Mesenchymal stem cell (in vitro differentiated cells and primary cell): ENCODE measurements around the gene ADARB2.

Experiments used
- DNase-seq: peaks from one replicate; pipeline ENCODE4 v3.0.0-alpha.2; 2013
- H2AFZ ChIP-seq: one replicate; pipeline ENCODE4 v1.6.1; 2013; ENCODE audit warnings: low read depth, mild to moderate bottlenecking, control low read depth, inconsistent platforms, low read length, moderate library complexity
- H2AK5ac ChIP-seq: 2 replicates; pipeline ENCODE4 v1.6.1; 2013; ENCODE audit warnings: low read length, moderate library complexity, mild to moderate bottlenecking, inconsistent platforms; ENCODE audit not compliant: severe bottlenecking
- H2BK120ac ChIP-seq: one replicate; pipeline ENCODE4 v1.6.1; 2013; ENCODE audit warnings: low read depth, mild to moderate bottlenecking, inconsistent platforms, low read length, moderate library complexity
- H2BK12ac ChIP-seq, 2 experiments: one replicate each; pipeline ENCODE4 v1.6.1; 2013; ENCODE audit warnings: inconsistent platforms in 2 of 2, low read length in 2 of 2, mild to moderate bottlenecking in 2 of 2, moderate library complexity in 2 of 2, control low read depth in 1 of 2
- H2BK15ac ChIP-seq: one replicate; pipeline ENCODE4 v1.6.1; 2013; ENCODE audit warnings: mild to moderate bottlenecking, low read depth, inconsistent platforms; ENCODE audit not compliant: poor library complexity, severe bottlenecking
- H2BK5ac ChIP-seq: 2 replicates; pipeline ENCODE4 v1.6.1; 2013; ENCODE audit warnings: low read depth, mild to moderate bottlenecking, low read length, control low read depth, inconsistent platforms; ENCODE audit not compliant: poor library complexity, severe bottlenecking
- H3K14ac ChIP-seq, 2 experiments: one replicate each; pipeline ENCODE4 v1.6.1; 2013; ENCODE audit warnings: inconsistent platforms in 2 of 2, low read length in 2 of 2, control low read depth in 1 of 2, mild to moderate bottlenecking in 1 of 2, moderate library complexity in 1 of 2
- H3K18ac ChIP-seq, 2 experiments: one replicate each; pipeline ENCODE4 v1.6.1; 2013; ENCODE audit warnings: inconsistent platforms in 2 of 2, low read length in 2 of 2, control low read depth in 1 of 2, low read depth in 1 of 2, mild to moderate bottlenecking in 1 of 2
- H3K23ac ChIP-seq, 2 experiments: one replicate each; pipeline ENCODE4 v1.6.1; 2013; ENCODE audit warnings: inconsistent platforms in 2 of 2, low read length in 2 of 2, mild to moderate bottlenecking in 2 of 2, moderate library complexity in 2 of 2, control low read depth in 1 of 2
- H3K27ac ChIP-seq: 2 replicates; pipeline ENCODE4 v1.5.1; 2013; ENCODE audit warnings: mild to moderate bottlenecking, moderate library complexity, low read length, control low read depth, inconsistent platforms; ENCODE audit not compliant: poor library complexity, severe bottlenecking
- H3K27me3 ChIP-seq, 2 experiments: 2 replicates each; pipeline versions ENCODE4 v1.6.1 to v1.7.0; 2013; ENCODE audit warnings: low read length in 2 of 2, mild to moderate bottlenecking in 2 of 2, moderate library complexity in 2 of 2, control low read depth in 1 of 2, inconsistent platforms in 1 of 2; ENCODE audit not compliant: control insufficient read depth in 1 of 2, insufficient read depth in 1 of 2
- H3K36me3 ChIP-seq, 2 experiments: 2 replicates each; pipeline versions ENCODE4 v1.6.1 to v1.7.0; 2013; ENCODE audit warnings: low read length in 2 of 2, control low read depth in 1 of 2, inconsistent platforms in 1 of 2, low read depth in 1 of 2, mild to moderate bottlenecking in 1 of 2; ENCODE audit not compliant: insufficient read depth in 2 of 2, control insufficient read depth in 1 of 2
- H3K4ac ChIP-seq, 2 experiments: one replicate each; pipeline ENCODE4 v1.6.1; 2013; ENCODE audit warnings: inconsistent platforms in 2 of 2, low read length in 2 of 2, mild to moderate bottlenecking in 2 of 2, moderate library complexity in 2 of 2, control low read depth in 1 of 2, low read depth in 1 of 2
- H3K4me1 ChIP-seq: 2 replicates; pipeline ENCODE4 v1.6.1; 2013; ENCODE audit warnings: low read depth, low read length, control low read depth; ENCODE audit not compliant: control insufficient read depth, insufficient read depth
- H3K4me2 ChIP-seq: 2 replicates; pipeline ENCODE4 v1.6.1; 2013; ENCODE audit warnings: low read length, mild to moderate bottlenecking, inconsistent platforms; ENCODE audit not compliant: poor library complexity, severe bottlenecking
- H3K4me3 ChIP-seq, 2 experiments: 2 replicates each; pipeline versions ENCODE4 v1.5.1 to v1.7.0; 2013; ENCODE audit warnings: low read length in 2 of 2, mild to moderate bottlenecking in 2 of 2, control low read depth in 1 of 2, low read depth in 1 of 2; ENCODE audit not compliant: insufficient read depth in 1 of 2
- H3K79me1 ChIP-seq: replicated peaks from 2 replicates; pipeline ENCODE4 v1.6.1; 2013; ENCODE audit warnings: mild to moderate bottlenecking, control low read depth, low read length, inconsistent platforms; ENCODE audit not compliant: poor library complexity, severe bottlenecking
- H3K9ac ChIP-seq: 2 replicates; pipeline ENCODE4 v1.7.0; 2013; ENCODE audit warnings: mild to moderate bottlenecking, low read length, moderate library complexity
- H3K9me3 ChIP-seq: 2 replicates; pipeline ENCODE4 v1.7.0; 2013; ENCODE audit warnings: mild to moderate bottlenecking, low read length; ENCODE audit not compliant: control insufficient read depth
- H4K8ac ChIP-seq: one replicate; pipeline ENCODE4 v1.6.1; 2013; ENCODE audit warnings: inconsistent platforms, mild to moderate bottlenecking, low read length, moderate library complexity
- H4K91ac ChIP-seq: one replicate; pipeline ENCODE4 v1.6.1; 2013; ENCODE audit warnings: mild to moderate bottlenecking, low read length, inconsistent platforms
- WGBS: methylation state at CpG from one replicate; pipeline ENCODE4 v1.1.7; 2013; ENCODE audit warnings: mixed read lengths; 5-methylcytosine and 5-hydroxymethylcytosine counted together

Gene ADARB2

DNA sequence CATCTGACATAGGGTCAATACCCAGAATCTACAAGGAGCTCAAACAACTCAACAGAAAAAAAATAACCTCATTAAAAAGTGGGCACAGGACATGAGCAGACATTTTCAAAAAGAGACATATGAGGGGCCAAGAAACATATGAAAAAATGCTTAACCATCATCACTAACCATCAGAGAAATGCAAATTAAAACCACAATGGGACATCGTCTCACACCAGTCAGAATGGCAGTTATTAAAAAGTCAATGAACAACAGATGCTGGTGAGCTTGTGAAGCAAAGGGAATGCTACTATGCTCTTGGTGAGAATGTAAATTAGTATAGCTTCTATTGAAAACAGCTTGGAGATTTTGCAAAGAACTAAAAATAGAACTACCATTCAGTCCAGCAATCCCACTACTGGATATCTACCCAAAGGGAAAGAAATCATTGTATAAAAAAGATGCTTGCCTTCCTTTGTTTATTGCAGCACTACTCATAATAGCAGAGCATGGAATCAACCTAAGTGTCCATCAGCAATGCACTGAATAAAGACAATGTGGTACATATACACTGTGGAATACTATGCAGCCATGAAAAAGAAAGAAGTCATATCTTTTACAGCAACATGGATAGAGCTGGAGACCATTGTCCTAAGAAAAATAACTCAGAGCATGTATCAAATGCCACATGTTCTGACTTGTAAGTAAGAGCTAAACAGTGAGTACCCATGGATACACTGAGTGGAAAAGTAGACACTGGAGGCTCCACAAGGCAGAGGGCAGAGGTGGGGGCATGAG is 139.8 kb downstream of the ADARB2 start:
- no peak overlapping the region for H3K18ac ChIP-seq
- H3K27ac ChIP-seq, result no peak overlapping the region
- no peak overlapping the region for H3K23ac ChIP-seq
- H4K8ac ChIP-seq, result no peak overlapping the region
- H2BK15ac ChIP-seq, result no peak overlapping the region
- no peaks in the 10 kb centered on the region for H3K9me3 ChIP-seq
- no peak overlapping the region for H3K14ac ChIP-seq
- H3K9ac ChIP-seq, result no peak overlapping the region
- no peaks in the 10 kb centered on the region for H3K36me3 ChIP-seq
- H2BK12ac ChIP-seq, result no peak overlapping the region
- no peak overlapping the region for H3K4me2 ChIP-seq
- H3K4ac ChIP-seq, result no peak overlapping the region
- DNase-seq, result no peak
- H3K79me1 ChIP-seq, result no peaks in the 10 kb centered on the region
- no peaks in the 10 kb centered on the region for H3K27me3 ChIP-seq
- no peak overlapping the region for H4K91ac ChIP-seq
- H2AK5ac ChIP-seq, result no peak overlapping the region
- no peak overlapping the region for H2AFZ ChIP-seq
- H3K4me3 ChIP-seq, result no peak overlapping the region
- H3K4me1 ChIP-seq, result no peaks in the 10 kb centered on the region
- H2BK5ac ChIP-seq, result no peak overlapping the region
- WGBS, result 100% methylated on average over 1 of the region's 1 CpG
- H2BK120ac ChIP-seq, result no peak overlapping the region

DNA sequence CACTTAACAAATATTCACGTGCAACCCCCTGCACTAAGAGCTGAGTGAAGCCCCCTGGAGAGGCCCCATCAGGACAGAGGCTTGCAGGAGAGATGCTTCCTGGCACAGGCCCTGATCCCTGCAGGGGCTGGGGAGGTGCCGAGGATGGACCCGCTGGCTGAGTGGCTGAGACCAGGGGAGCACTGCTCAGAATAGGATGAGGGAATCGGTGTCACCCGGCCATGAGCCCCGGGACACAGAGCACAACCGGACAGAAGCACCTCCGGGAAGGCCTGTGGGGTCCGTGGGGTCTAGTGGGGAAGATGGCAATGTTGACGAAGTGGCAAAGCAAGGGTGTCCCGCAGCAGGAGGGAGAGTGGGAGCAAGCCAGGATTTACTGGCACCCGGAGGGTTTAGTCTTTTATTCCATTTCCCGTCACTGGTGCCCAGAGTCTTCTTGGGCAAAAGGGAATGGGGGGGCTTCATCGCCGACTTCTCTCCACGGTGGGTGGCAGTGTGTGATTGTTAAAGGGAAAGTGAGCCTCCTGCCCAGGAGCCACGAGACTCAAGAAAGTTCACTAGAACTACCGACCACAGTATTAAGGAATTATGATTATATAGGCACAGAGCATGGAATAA is 140.7 kb downstream of the ADARB2 start:
- no peak overlapping the region for H3K4me3 ChIP-seq

GRCh38 chr10:1595726-1596125 is 141.6 kb downstream of the ADARB2 start:
- no peaks in the 10 kb centered on the region for H3K36me3 ChIP-seq

More for the DNA sequence above, 140.7 kb downstream of the ADARB2 start:
- no peak overlapping the region for H4K8ac ChIP-seq
- no peak overlapping the region for H2BK15ac ChIP-seq
- no peak overlapping the region for H2BK12ac ChIP-seq
- H3K36me3 ChIP-seq, result no peaks in the 10 kb centered on the region
- no peak overlapping the region for H3K18ac ChIP-seq
- DNase-seq, result no peak
- H3K14ac ChIP-seq, result no peak overlapping the region
- H3K4ac ChIP-seq, result no peak overlapping the region
- H3K79me1 ChIP-seq, result no peaks in the 10 kb centered on the region
- H3K4me2 ChIP-seq, result no peak overlapping the region
- WGBS, result 82% methylated on average over 18 of the region's 18 CpGs
- no peak overlapping the region for H3K27ac ChIP-seq
- no peaks in the 10 kb centered on the region for H3K4me1 ChIP-seq
- H3K27me3 ChIP-seq, result no peaks in the 10 kb centered on the region
- H4K91ac ChIP-seq, result no peak overlapping the region
- H3K9ac ChIP-seq, result no peak overlapping the region
- no peak overlapping the region for H3K23ac ChIP-seq
- H2AK5ac ChIP-seq, result no peak overlapping the region
- H3K9me3 ChIP-seq, result no peaks in the 10 kb centered on the region
- no peak overlapping the region for H2AFZ ChIP-seq
- H2BK5ac ChIP-seq, result no peak overlapping the region
- no peak overlapping the region for H2BK120ac ChIP-seq

GRCh38 chr10:1595242-1595600 is 142.1 kb downstream of the ADARB2 start:
- 77% methylated on average over 6 of the region's 6 CpGs for WGBS
- H3K18ac ChIP-seq, result no peak overlapping the region
- no peak overlapping the region for H2AFZ ChIP-seq
- H3K4ac ChIP-seq, result no peak overlapping the region
- H3K14ac ChIP-seq, result no peak overlapping the region
- no peaks in the 10 kb centered on the region for H3K4me1 ChIP-seq
- no peaks in the 10 kb centered on the region for H3K36me3 ChIP-seq
- no peak overlapping the region for H4K8ac ChIP-seq
- no peaks in the 10 kb centered on the region for H3K79me1 ChIP-seq
- H3K9me3 ChIP-seq, result no peaks in the 10 kb centered on the region
- no peak overlapping the region for H2BK12ac ChIP-seq
- no peaks in the 10 kb centered on the region for H3K27me3 ChIP-seq
- no peak overlapping the region for H2BK15ac ChIP-seq
- H3K4me2 ChIP-seq, result no peak overlapping the region
- DNase-seq, result no peak
- no peak overlapping the region for H3K9ac ChIP-seq
- no peak overlapping the region for H2BK5ac ChIP-seq
- no peak overlapping the region for H2AK5ac ChIP-seq
- H2BK120ac ChIP-seq, result no peak overlapping the region
- no peak overlapping the region for H3K27ac ChIP-seq
- no peak overlapping the region for H4K91ac ChIP-seq
- no peak overlapping the region for H3K4me3 ChIP-seq
- no peak overlapping the region for H3K23ac ChIP-seq

More at GRCh38 chr10:1595726-1596125, 141.6 kb downstream of the ADARB2 start:
- Histone ChIP-seq H2AFZ (no peak overlapping the region), H3K14ac (no peak overlapping the region), H4K91ac (no peak overlapping the region), H4K8ac (no peak overlapping the region), H2BK120ac (no peak overlapping the region), H2BK5ac (no peak overlapping the region), H3K27ac (no peak overlapping the region), H3K9me3 (no peaks in the 10 kb centered on the region), H3K4me3 (no peak overlapping the region), H3K4me2 (no peak overlapping the region), H3K9ac (no peak overlapping the region), H3K79me1 (no peaks in the 10 kb centered on the region), H3K18ac (no peak overlapping the region), H2AK5ac (no peak overlapping the region), H3K4me1 (no peaks in the 10 kb centered on the region), H3K27me3 (no peaks in the 10 kb centered on the region), H2BK12ac (no peak overlapping the region), H3K4ac (no peak overlapping the region), H2BK15ac (no peak overlapping the region), H3K23ac (no peak overlapping the region)
- DNase-seq, result no peak
- WGBS, result 77% methylated on average over 5 of the region's 5 CpGs
